Large intestine (tissue), 1 donor: ENCODE measurements around the gene SPDL1. TPM values are rescaled to one million over a fixed set of nuclear protein-coding genes. Genes with fewer than 3 reads are reported as not detected.

Experiments used
- polyA plus RNA-seq: library from polyadenylated mRNA; unstranded; fragments of 120-200 nt; gene quantifications from one replicate; pipeline ENCODE4 v1.2.1, GENCODE V29; 2013

The SPDL1 gene
- polyA plus RNA-seq, 1 donor: 15.4 TPM

Other genes starting within 250 kb of the SPDL1 start
- 6.2 TPM for gene DOCK2, start 53.5 kb downstream of the SPDL1 start, polyA plus RNA-seq